WERI-Rb-1 (cell line): ENCODE measurements around the gene KCNK5.
A peak's percentile ranks its signal among the peaks of the same experiment; 100 is the strongest.

Source experiments
- DNase-seq: peaks from one replicate; pipeline ENCODE4 v3.0.0-alpha.2; 2020
- H3K27ac ChIP-seq: fragments of 250-450 bp; sonication (Bioruptor Pico); 2 replicates; pipeline ENCODE4 v1.5.1; 2020; ENCODE audit warnings: mild to moderate bottlenecking, moderate library complexity
- H3K27me3 ChIP-seq: fragments of 250-450 bp; sonication (Bioruptor Pico); 2 replicates; pipeline ENCODE4 v1.5.1; 2021; ENCODE audit warnings: mild to moderate bottlenecking, low read depth, moderate library complexity; ENCODE audit not compliant: insufficient read depth, severe bottlenecking
- H3K36me3 ChIP-seq: fragments of 250-450 bp; sonication (Bioruptor Pico); 2 replicates; pipeline ENCODE4 v1.5.1; 2020; ENCODE audit warnings: mild to moderate bottlenecking, moderate library complexity
- H3K4me3 ChIP-seq: 2 replicates; pipeline ENCODE4 v1.5.1; 2011; ENCODE audit warnings: low read depth, mild to moderate bottlenecking, control low read depth, low read length
- H3K9me3 ChIP-seq: fragments of 250-450 bp; sonication (Bioruptor Pico); 2 replicates; pipeline ENCODE4 v1.5.1; 2021; ENCODE audit warnings: mild to moderate bottlenecking, moderate library complexity; ENCODE audit not compliant: severe bottlenecking
- TF ChIP-seq, protein P1 (sequence below): IDR thresholded peaks from 2 replicates; pipeline ENCODE4 v1.5.1; 2011; ENCODE audit warnings: low read depth, mild to moderate bottlenecking, control low read depth, inconsistent platforms, low read length

KCNK5 gene

DNA sequence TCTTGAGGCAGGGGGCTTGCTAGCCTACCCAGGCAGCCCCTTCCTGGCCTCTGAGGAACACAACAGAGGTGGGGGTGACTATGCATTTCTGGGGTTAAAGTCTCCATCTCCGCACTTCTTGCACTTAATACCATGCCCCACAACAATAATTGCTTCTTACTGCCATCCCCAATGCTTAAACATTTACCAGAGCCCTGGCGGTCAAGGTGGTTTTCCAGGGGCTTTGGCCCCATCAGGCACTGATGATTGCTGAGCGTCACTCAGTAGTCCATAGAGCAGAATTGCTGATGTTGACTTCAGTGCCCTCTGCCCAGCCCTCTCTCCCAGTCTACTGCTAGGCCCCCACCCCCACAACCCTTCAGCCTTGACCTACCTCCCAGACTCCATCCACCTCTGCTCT, 32.5 kb upstream of the KCNK5 start:
- no peak overlapping the region for H3K27ac ChIP-seq
- H3K27me3 ChIP-seq = no peaks in the 10 kb centered on the region
- TF ChIP-seq, protein P1, sequence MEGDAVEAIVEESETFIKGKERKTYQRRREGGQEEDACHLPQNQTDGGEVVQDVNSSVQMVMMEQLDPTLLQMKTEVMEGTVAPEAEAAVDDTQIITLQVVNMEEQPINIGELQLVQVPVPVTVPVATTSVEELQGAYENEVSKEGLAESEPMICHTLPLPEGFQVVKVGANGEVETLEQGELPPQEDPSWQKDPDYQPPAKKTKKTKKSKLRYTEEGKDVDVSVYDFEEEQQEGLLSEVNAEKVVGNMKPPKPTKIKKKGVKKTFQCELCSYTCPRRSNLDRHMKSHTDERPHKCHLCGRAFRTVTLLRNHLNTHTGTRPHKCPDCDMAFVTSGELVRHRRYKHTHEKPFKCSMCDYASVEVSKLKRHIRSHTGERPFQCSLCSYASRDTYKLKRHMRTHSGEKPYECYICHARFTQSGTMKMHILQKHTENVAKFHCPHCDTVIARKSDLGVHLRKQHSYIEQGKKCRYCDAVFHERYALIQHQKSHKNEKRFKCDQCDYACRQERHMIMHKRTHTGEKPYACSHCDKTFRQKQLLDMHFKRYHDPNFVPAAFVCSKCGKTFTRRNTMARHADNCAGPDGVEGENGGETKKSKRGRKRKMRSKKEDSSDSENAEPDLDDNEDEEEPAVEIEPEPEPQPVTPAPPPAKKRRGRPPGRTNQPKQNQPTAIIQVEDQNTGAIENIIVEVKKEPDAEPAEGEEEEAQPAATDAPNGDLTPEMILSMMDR = no peak
- no peaks in the 10 kb centered on the region for H3K36me3 ChIP-seq
- no peak overlapping the region for H3K4me3 ChIP-seq
- no peak for DNase-seq
- peaks cover 2% of the 10 kb centered on the region for H3K9me3 ChIP-seq

DNA sequence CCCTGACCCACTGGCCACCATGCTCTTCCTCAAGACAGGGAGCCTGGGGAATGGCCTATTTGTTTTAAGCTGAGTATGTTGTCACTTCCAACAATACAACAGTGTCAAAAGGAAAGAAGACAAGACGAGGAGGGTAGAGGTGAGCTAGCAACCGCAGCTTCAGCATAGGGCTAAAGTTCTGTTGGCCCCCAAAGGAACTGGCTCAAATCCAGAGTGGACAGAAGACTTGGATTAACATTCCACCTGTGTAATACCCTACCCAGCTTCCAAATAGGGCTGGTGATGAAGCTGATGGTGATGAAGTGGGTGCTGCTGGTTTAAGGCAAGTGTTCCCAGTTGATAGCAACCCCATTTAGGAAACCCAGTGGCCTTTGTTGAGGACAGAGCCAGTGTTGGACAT, 31.7 kb upstream of the KCNK5 start:
- no peak overlapping the region for H3K27ac ChIP-seq
- DNase-seq = no peak
- no peaks in the 10 kb centered on the region for H3K27me3 ChIP-seq
- H3K4me3 ChIP-seq = no peak overlapping the region
- peaks cover 2% of the 10 kb centered on the region for H3K9me3 ChIP-seq
- H3K36me3 ChIP-seq = no peaks in the 10 kb centered on the region
- TF ChIP-seq, protein P1 = no peak

GRCh38 chr6:39260456-39260855, 31.2 kb upstream of the KCNK5 start:
- TF ChIP-seq, protein P1 = no peak
- H3K36me3 ChIP-seq = no peaks in the 10 kb centered on the region
- H3K4me3 ChIP-seq = no peak overlapping the region
- peaks cover 2% of the 10 kb centered on the region for H3K9me3 ChIP-seq
- no peaks in the 10 kb centered on the region for H3K27me3 ChIP-seq
- no peak overlapping the region for H3K27ac ChIP-seq
- DNase-seq = no peak

GRCh38 chr6:39256294-39256940, 27.1 kb upstream of the KCNK5 start:
- Histone ChIP-seq H3K27me3 (no peaks in the 10 kb centered on the region), H3K4me3 (no peak overlapping the region), H3K9me3 (peaks cover 12% of the 10 kb centered on the region), H3K27ac (no peak overlapping the region), H3K36me3 (no peaks in the 10 kb centered on the region)
- TF ChIP-seq, protein P1 = no peak
- no peak for DNase-seq

- DNase-seq = no peak
- TF ChIP-seq, protein P1 = no peak
- Histone ChIP-seq H3K27ac (no peak overlapping the region), H3K4me3 (no peak overlapping the region), H3K9me3 (peaks cover 10% of the 10 kb centered on the region), H3K27me3 (no peaks in the 10 kb centered on the region), H3K36me3 (no peaks in the 10 kb centered on the region)
Observed at GRCh38 chr6:39254999-39255535, 25.8 kb upstream of the KCNK5 start.

DNA sequence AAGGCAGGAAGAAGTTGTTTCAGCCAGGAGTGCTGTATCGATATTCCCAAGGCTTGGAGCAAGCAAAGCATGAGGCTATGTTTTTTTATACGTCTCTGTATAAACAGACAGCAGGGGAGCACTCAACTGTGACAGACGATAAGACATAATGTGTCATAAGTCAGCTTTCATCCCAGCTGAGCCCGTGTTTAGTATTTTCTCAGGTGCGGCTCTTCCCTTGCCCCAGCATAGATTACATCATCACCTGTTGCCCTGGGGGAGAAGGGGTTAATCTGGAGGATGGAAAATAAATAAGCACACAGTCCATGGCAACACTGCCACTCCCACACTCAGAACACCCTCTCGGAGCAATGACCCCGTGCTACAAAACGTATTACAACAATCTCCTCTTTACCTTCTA, 22.1 kb upstream of the KCNK5 start:
- H3K27me3 ChIP-seq = no peaks in the 10 kb centered on the region
- H3K4me3 ChIP-seq = no peak overlapping the region
- H3K9me3 ChIP-seq = peaks cover 10% of the 10 kb centered on the region
- H3K27ac ChIP-seq = no peak overlapping the region
- H3K36me3 ChIP-seq = no peaks in the 10 kb centered on the region
- TF ChIP-seq, protein P1 = no peak
- peak; percentile 58 for DNase-seq
